Prostate gland (tissue), 2 donors: ENCODE measurements around the gene CTDSPL2. TPM values are rescaled to one million over a fixed set of nuclear protein-coding genes. Genes with fewer than 3 reads are reported as not detected.

Source experiments
- DNase-seq: peaks from one replicate; pipeline ENCODE4 v3.0.0-alpha.2; 2019; ENCODE audit warnings: low spot score
- H3K27ac ChIP-seq, 2 donors: fragments of 200-600 bp; sonication (generic); 2 replicates each; pipeline ENCODE4 v1.5.1; 2017 to 2019
- H3K27me3 ChIP-seq: fragments of 200-600 bp; sonication (generic); replicated peaks from 2 replicates; pipeline ENCODE4 v1.5.1; 2019; ENCODE audit not compliant: insufficient read depth
- H3K36me3 ChIP-seq, 2 donors: fragments of 200-600 bp; sonication (generic); 1 replicate in 1 of 2; 2 replicates in 1 of 2; pipeline versions ENCODE4 v1.5.1 to v1.8.1; 2017 to 2019
- H3K4me1 ChIP-seq: fragments of 200-600 bp; sonication (generic); replicated peaks from 2 replicates; pipeline ENCODE4 v1.5.1; 2019
- H3K4me3 ChIP-seq, 2 donors: fragments of 200-600 bp; sonication (generic); 2 replicates each; pipeline ENCODE4 v1.5.1; 2017 to 2019
- H3K9me3 ChIP-seq: fragments of 200-600 bp; sonication (generic); 2 replicates; pipeline ENCODE4 v1.5.1; 2017
- POLR2A ChIP-seq: fragments of 450-650 bp; IDR thresholded peaks from one replicate; pipeline ENCODE4 v1.6.1; 2016; ENCODE audit warnings: antibody characterized with exemption, mild to moderate bottlenecking
- POLR2AphosphoS5 ChIP-seq: sonication (generic); formaldehyde crosslinking; IDR thresholded peaks from one replicate; pipeline ENCODE4 v1.6.1; 2017; ENCODE audit warnings: antibody characterized with exemption
- WGBS: methylation state at CpG from one replicate; pipeline ENCODE4 v1.1.5; 2018; 5-methylcytosine and 5-hydroxymethylcytosine counted together
- intact Hi-C: fragments of 100-400 bp; cut with DNase I; formaldehyde crosslinking; loops from one replicate; pipeline ENCODE4 v1.14.2; 2022
- total RNA-seq, 2 donors: library from RNA; depleted of rRNA; stranded (reverse); fragments of >200 nt; gene quantifications; one replicate each; pipeline ENCODE4 v1.1.0, GENCODE V29; 2016
- TF ChIP-seq, protein P1 (sequence below), 4 experiments: fragments of 200-600 bp in 2 of 4; fragments of 450-650 bp in 2 of 4; sonication (generic) in 2 of 4; IDR thresholded peaks; 1 replicate in 3 of 4; 2 replicates in 1 of 4; pipeline ENCODE4 v1.5.1; 2016 to 2019; ENCODE audit warnings: antibody characterized with exemption in 4 of 4, mild to moderate bottlenecking in 2 of 4, moderate library complexity in 2 of 4

CTDSPL2 gene
- 10 to 100 TPM; 32.5 to 67.5 TPM for total RNA-seq

DNA sequence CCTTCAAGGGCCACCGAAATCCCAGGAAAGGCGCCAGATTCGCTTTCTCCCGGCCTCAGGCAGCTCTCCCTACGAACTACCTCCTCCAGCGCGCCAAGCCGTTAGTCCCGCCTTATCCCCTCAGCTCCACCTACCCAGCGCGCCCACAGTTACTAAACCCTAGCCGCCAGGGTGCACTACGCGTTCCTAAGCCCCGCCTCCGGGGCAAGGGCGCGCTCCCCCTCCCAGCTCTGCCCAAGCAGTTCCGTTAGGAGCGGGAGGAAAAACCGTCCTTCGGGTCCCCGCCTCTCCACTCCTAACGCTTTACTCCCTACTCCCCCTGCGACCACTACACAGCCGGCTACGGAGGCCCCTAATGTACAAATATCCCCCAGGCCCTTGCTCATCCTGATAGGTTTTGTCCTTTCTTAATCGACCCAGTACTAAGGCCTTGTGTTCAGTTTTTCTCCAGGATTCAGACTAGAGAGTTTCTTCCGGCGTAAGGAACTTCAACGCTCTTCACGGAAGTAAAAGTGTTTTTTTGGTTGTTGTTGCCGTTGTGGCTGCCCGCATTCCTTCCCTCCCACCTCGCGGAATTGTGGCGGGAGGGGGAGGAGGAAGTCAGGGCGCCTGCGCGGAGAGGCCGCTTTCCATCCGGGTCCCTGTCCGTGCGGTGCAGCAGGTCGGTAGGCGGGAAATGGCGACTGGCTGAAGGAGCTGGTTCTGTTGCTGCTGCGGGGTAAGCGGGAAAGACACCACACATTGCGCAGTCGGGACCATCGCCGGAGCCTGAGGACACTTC is at the start of gene CTDSPL2:
CTDSPL2 (plus strand) TSS at position 655 of the 781 bp plus-strand sequence. CDS start 31,386 bp downstream, outside the sequence.
- Histone ChIP-seq H3K27me3 (no peaks in the 10 kb centered on the region), H3K27ac (peak within 1 kb of the TSS; percentile 92 to 94), H3K4me3 (peak within 1 kb of the TSS; percentile 61 to 68), H3K9me3 (no peaks in the 10 kb centered on the region), H3K36me3 (no peaks in the 10 kb centered on the region), H3K4me1 (no peaks in the 10 kb centered on the region)
- intact Hi-C loops, result loop anchor here (2.0 to 5.0 kb wide), 3 partner anchors 108 to 285 kb away; partner anchors contain the start of genes B2M, GOLM2 and PATL2
- TF ChIP-seq POLR2AphosphoS5, result peak; percentile 89
- TF ChIP-seq POLR2A, result peak; percentile 48
- TF ChIP-seq, protein P1, sequence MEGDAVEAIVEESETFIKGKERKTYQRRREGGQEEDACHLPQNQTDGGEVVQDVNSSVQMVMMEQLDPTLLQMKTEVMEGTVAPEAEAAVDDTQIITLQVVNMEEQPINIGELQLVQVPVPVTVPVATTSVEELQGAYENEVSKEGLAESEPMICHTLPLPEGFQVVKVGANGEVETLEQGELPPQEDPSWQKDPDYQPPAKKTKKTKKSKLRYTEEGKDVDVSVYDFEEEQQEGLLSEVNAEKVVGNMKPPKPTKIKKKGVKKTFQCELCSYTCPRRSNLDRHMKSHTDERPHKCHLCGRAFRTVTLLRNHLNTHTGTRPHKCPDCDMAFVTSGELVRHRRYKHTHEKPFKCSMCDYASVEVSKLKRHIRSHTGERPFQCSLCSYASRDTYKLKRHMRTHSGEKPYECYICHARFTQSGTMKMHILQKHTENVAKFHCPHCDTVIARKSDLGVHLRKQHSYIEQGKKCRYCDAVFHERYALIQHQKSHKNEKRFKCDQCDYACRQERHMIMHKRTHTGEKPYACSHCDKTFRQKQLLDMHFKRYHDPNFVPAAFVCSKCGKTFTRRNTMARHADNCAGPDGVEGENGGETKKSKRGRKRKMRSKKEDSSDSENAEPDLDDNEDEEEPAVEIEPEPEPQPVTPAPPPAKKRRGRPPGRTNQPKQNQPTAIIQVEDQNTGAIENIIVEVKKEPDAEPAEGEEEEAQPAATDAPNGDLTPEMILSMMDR (IDR thresholded peaks at IDR 0.05), result peak in 3 of 4 experiments; percentile 34 to 63 (median 50)
- DNase-seq, result peak; percentile 98
- WGBS, result 1% methylated on average over 53 of the region's 53 CpGs

GRCh38 chr15:44381236-44381635 is 46.2 kb upstream of the CTDSPL2 start:
- Histone ChIP-seq H3K9me3 (no peaks in the 10 kb centered on the region), H3K36me3 (no peaks in the 10 kb centered on the region), H3K27me3 (no peaks in the 10 kb centered on the region), H3K4me3 (no peak overlapping the region), H3K27ac (no peak overlapping the region), H3K4me1 (no peaks in the 10 kb centered on the region)
- DNase-seq, result no peak
- intact Hi-C loops, result no loop called here
- TF ChIP-seq POLR2AphosphoS5, result no peak
- no peak for TF ChIP-seq POLR2A
- TF ChIP-seq, protein P1 (IDR thresholded peaks at IDR 0.05), result no peak

- intact Hi-C loops, result no loop called here
- WGBS, result 100% methylated on average over 1 of the region's 1 CpG
- DNase-seq, result no peak
- H3K36me3 ChIP-seq, result no peaks in the 10 kb centered on the region
- H3K9me3 ChIP-seq, result no peaks in the 10 kb centered on the region
- H3K27me3 ChIP-seq, result no peaks in the 10 kb centered on the region
- no peaks in the 10 kb centered on the region for H3K4me1 ChIP-seq
- TF ChIP-seq POLR2A, result no peak
- TF ChIP-seq, protein P1 (IDR thresholded peaks at IDR 0.05), result no peak
- no peak for TF ChIP-seq POLR2AphosphoS5
- no peak overlapping the region for H3K27ac ChIP-seq
- no peak overlapping the region for H3K4me3 ChIP-seq
These were observed 42.0 kb upstream of the CTDSPL2 start for GRCh38 chr15:44385344-44385942.

DNA sequence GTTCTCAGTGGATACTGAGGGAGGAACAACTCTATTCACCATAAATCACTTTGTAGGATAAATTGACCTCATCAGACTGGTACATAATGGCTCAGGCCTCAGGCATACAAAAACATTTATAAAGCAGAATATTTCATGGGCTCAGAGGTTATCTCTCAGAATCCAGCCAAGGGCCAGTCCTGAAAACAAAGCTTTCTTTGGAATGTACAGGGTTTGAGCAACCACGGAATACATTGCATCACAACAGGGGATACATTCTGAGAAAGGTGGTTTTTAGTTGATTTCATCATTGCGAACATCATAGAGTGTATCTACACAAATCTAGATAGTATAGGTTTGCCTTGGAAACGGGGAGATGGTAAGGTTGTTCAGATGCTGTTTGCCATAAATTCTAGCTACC is 33.4 kb upstream of the CTDSPL2 start:
- no peaks in the 10 kb centered on the region for H3K27me3 ChIP-seq
- H3K4me1 ChIP-seq, result no peaks in the 10 kb centered on the region
- intact Hi-C loops, result no loop called here
- H3K36me3 ChIP-seq, result no peaks in the 10 kb centered on the region
- 93% methylated on average over 3 of the region's 3 CpGs for WGBS
- H3K27ac ChIP-seq, result no peak overlapping the region
- no peak overlapping the region for H3K4me3 ChIP-seq
- no peak for DNase-seq
- no peaks in the 10 kb centered on the region for H3K9me3 ChIP-seq
- TF ChIP-seq POLR2AphosphoS5 (no peak), POLR2A (no peak)
- TF ChIP-seq, protein P1 (IDR thresholded peaks at IDR 0.05), result no peak
